HG02678 (cell line): ENCODE results near the gene TFPI.

Experiments
- ATAC-seq: cut with Tn5 transposase; IDR thresholded peaks from one replicate; pipeline ENCODE4 v1.9.1; 2021; ENCODE audit warnings: mild to moderate bottlenecking, moderate library complexity; ENCODE audit not compliant: unreplicated experiment

The TFPI gene

GRCh38 chr2:187470698-187471097, 83.5 kb downstream of the TFPI start:
- ATAC-seq: no peak

DNA sequence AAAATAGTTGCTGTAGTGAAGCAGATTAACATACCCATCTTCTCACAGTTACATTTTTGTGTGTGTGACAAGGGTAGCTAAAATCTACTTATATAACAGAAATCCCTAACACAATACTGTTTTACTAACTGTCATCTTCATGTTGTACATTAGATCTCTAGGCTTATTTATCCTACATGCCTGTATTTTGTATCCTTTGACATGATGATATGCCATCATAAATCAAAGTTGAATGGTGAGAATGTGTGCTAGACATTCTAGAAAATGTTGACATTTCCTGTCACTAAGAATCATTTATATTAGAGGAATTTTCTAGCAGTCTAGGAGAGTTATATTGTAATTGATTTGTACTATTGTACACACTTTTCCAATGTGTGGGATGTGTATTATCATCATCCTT, 84.7 kb downstream of the TFPI start:
- no peak for ATAC-seq

DNA sequence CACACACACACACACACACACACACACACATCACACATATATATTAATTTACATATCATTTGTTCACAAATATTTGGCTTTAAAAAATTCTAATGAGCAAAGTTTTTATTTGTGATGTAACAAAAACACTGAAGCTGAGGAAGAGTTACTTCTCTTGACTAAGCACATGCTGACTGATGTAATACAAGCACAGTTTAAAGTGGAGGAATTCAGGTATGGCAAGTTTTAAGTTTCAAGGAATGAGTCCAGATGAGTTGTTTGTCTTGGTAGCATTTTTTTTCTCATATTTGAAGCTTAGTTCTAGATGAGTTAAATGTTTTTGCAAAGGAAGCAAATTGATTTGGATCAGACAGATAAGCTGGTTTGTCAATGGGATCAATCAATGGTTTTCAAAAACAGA, 86.0 kb downstream of the TFPI start:
- no peak for ATAC-seq

- no peak for ATAC-seq
These were observed 88.0 kb downstream of the TFPI start for GRCh38 chr2:187466129-187466792.

DNA sequence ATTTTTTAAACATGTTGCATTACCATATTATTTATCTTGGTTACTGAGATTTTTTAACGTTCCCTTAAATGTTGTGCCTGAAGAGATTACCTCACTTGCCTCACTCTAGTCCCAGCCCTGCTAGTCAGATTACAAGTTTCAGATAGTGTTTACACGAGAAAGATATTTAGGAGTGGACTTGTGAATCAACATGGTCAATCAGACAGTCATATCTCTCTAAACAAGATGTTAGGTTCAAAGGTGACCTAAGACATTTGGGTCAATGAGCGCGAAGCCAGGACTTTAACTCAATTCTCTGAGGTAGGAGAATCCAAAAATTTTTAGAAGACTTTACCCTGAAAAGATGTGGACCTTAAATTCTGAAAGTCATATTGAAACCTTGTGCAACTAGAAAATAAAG, 91.4 kb downstream of the TFPI start:
- no peak for ATAC-seq

- no peak for ATAC-seq
These were observed 92.7 kb downstream of the TFPI start for GRCh38 chr2:187461294-187462261.

DNA sequence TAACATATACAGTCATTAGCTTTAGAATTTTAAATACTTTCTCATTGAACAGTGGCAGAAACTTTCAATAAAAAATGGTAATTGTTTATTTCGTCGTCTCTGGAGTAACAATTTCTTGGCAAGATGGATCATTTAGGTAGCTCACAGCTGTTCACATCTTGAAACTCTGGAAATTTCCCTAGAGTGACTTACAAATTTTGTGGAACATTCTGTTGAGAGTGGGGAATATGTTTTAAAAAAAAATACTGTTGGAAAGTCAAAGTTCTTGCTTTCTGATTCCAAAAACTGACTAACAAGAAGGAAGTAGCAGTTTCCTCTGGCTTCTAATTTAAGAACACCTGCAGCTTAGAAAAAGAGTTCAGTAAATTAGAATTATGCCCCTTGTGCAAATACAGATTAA, 95.0 kb downstream of the TFPI start:
- no peak for ATAC-seq

DNA sequence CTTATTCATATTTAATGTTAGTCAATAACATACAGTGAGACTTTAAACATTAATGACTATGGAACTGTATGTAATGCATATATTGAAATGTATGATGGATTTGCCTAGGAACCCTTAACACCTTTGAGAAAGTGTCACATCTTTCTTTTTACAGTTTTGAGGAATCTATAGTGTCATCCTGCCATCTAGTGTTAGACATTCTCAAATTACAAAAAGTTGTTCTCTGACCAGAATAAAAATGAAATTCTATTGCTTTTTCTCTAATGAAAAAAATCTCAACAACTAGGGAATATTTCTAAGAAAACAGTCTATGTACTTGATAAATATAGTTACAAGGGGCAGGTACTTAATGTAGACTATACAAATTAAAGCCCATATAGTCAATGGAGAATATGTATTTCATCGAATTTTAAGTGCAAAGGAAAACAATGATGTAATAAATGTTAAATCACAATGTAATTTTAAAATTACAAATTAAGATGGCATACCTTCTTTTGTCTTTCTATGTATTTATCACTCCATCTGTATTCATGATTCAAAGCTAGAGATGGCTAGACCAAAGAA, 101.1 kb downstream of the TFPI start:
- no peak for ATAC-seq

- no peak for ATAC-seq
These were observed 102.7 kb downstream of the TFPI start for GRCh38 chr2:187451510-187451909.

DNA sequence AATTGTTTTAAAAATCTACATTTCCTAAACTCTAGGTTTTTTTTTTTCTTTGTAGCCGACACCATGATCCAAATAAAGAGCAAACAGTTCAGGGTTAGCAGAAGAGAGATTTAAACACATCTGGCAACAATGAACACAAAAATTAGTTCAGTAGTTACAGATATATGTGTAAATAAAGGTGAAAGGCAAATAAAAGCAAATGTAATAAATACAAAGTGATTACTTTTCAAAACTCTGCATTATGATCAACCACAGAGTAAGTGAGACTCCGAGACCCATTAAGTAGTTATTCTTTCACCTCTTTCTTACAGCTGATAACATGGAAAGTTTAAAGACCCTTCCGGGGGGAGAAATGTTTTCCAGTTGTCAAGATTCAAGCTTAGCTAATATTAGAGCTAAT, 106.9 kb downstream of the TFPI start:
- no peak for ATAC-seq

DNA sequence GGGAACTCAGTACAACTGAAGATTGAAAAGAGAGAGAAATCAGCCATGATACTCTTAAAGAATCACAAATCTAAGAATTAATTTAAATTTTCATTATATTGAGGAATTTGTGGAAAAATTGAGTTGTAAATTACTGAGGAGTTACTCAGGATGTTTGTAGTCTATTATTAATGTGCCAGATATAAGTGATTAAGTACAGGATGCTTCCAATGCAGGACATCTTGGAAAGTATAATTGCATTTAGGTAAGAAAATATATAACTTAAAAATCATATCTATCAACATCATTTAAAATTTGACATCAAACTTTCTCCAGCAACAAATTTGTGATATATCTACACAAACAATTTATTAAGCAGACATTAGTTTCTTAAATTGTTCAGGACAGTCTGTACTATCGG, 107.5 kb downstream of the TFPI start:
- ATAC-seq: no peak

GRCh38 chr2:187445051-187445450, 109.2 kb downstream of the TFPI start:
- ATAC-seq: no peak

GRCh38 chr2:187442778-187443177, 111.5 kb downstream of the TFPI start:
- ATAC-seq: no peak

DNA sequence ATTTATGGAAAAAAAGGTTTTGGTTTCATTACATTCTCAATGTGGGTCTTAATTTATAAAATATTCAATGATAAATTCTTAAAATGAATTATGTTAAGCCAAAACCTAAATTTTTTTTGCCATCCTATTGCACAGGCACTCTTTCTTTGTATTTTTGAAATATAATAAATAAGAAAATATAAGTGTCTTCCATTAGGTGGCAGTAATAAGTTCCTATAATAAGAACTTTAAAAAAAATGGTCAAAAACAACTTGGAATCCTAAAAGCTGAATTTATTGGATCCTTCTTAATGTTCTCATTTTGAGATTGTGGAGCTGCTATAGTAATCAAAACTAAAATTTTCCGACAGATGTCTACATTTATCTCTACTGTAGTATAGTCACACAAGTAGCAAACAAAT, 111.9 kb downstream of the TFPI start:
- no peak for ATAC-seq

- no peak for ATAC-seq
These were observed 114.0 kb downstream of the TFPI start for GRCh38 chr2:187440101-187440675.

GRCh38 chr2:187438455-187438854, 115.8 kb downstream of the TFPI start:
- ATAC-seq: no peak

- no peak for ATAC-seq
These were observed 118.5 kb downstream of the TFPI start for GRCh38 chr2:187435756-187436155.

GRCh38 chr2:187435078-187435477, 119.2 kb downstream of the TFPI start:
- no peak for ATAC-seq

DNA sequence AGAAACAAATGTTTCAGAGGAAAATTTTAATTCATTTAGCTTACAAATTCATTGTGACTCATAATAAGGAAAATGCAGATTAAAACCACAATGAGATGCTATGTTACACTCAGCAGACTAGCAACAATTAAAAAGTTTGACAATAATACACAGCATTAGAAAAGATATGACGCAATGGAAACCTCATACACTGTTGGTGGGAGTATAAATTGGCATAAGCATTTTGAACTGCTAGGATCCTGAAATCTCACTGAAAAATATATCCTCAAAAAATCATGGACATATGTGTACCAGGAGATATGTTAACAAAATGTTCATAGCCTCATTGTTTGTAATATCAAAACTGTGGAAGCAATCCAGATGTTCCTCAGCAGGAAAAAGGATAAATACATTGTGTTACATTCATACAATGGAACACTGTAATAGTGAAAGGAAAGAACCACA, 119.9 kb downstream of the TFPI start:
- no peak for ATAC-seq

DNA sequence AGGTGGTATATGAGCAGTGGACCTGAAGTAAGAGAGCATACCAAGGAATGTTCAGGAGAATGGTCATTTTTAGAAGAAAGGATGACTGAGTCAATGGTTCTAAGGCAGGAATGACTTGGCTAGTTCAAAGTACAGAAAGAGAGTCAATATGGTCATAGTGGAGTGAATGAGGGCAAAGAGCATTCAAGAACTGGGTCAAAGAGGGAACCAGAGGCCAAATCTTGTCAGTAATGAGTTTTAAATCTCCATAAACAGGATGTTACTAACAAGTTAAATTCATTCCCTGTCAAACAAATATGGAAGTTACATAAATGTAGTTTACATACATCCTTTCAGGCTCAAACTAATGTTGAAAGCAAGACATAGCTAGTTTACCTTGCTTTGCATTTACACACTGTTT, 122.3 kb downstream of the TFPI start:
- no peak for ATAC-seq

GRCh38 chr2:187429989-187430388, 124.2 kb downstream of the TFPI start:
- ATAC-seq: no peak
